Stimulated activated CD4-positive, alpha-beta T cell treated with anti-CD3 and anti-CD28 coated beads, Interleukin-2, amount 100 ng/mL, for 4 hours (primary cell): ENCODE data around the gene IQCE.

Experiments used
- DNase-seq: peaks from one replicate; pipeline ENCODE4 v3.0.0-alpha.2; 2020; ENCODE audit warnings: low read depth

IQCE gene

DNA sequence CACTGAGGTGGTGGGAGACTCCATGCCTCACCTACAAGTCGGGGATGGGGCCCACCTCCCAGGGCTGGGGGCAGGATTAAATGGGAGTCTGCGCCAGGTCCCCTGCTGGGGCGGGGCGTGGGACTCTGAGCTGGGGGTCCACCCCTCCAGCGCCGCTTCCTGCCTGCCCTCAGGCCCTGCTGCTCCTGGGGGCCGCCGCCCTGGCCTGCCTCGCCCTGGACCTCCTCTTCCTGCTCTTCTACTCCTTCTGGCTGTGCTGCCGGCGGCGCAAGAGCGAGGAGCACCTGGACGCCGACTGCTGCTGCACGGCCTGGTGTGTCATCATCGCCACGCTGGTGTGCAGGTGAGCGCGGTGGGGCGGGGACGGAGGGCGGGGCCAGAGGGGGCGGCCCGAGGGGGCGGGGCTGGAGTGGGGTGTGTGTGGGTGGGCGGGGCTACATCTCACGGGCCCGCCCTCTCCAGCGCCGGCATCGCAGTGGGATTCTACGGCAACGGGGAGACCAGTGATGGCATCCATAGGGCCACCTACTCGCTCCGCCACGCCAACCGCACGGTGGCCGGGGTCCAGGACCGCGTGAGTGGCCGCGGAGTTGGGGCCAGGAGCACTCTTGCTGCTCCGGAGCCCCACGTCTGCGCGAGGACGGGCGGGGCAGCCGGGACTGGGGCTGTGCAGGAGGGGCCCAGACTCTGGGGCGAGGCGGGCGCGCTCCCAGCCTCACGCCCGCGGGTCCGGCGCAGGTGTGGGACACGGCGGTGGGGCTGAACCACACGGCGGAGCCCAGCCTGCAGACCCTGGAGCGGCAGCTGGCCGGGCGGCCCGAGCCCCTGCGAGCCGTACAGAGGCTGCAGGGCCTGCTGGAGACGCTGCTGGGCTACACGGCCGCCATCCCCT is 88.1 kb downstream of the IQCE start:
- DNase-seq, result no peak

DNA sequence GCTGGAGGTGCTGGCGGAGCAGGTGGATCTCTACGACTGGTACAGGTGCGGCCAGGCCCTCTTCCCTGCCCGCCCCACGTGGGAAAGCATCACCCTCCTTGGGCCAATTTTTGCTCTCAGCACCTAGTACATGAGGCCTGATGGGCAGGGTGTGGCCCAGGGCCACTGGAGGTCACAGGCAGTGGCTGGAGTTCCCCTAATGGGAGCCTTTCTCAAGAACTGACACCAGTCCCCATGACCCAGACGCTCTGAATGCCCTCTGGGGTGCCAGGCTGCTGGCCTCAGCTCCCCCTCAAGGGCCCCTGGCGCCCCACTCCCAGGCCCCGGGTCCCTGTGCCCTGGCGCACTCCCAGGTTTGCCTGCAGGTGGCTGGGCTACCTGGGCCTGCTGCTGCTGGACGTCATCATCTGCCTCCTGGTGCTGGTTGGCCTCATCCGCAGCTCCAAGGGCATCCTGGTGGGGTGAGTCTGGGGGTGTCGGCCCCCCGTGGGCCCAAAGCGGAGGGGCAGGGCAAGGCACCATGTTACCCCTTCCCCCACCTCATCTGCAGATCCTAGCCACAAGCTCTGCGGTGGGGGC is 88.9 kb downstream of the IQCE start:
- no peak for DNase-seq

DNA sequence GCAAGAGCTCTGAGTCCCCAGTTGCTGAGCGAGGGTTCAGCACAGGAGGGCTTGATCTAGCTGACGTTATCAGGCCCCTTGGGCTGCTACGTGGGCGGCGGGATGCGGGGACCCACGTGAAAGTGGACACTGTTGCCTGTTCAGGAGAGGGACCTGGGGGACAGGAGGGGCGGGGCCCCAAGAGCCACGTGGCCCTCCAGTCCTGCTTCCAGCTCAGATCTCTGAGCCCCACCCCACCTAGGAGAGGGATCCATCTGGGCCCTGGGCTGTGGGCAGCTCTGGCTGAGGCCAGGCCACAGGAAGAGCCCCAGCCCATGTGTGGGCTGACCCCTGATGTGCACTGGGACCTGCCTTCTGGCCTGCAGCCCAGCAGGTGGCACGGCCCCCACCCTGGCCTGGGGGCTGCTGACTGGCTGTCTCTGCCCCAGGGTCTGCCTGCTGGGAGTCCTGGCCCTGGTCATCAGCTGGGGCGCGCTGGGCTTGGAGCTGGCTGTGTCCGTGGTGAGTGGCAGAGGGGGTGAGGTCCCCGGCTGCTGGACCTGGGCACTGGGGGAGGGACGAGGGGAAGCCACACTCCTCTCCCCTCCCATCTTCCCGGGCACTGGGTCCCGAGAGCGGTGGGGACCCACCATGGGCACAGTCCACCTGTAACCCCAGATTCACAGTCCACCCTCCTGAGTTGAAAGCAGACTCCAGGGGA is 90.5 kb downstream of the IQCE start:
- no peak for DNase-seq

DNA sequence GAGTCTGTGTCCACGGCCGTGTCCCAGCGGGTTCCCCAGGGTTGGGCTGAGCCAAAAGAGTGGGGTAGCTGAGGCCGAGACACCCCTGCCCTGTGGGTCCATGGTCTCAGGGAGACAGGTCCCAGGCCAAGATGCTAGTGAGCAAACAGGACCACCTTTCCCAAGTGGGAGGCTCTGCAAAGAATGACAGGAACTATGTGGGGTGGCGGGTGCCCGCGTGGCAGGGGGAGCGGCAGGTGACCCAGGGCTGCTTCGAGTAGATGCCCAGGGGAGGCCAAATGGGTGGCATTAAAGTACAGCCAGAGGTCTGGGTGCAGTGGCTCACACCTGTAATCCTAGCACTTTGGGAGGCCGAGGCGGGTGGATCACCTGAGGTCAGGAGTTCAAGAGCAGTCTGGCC is 91.2 kb downstream of the IQCE start:
- no peak for DNase-seq

DNA sequence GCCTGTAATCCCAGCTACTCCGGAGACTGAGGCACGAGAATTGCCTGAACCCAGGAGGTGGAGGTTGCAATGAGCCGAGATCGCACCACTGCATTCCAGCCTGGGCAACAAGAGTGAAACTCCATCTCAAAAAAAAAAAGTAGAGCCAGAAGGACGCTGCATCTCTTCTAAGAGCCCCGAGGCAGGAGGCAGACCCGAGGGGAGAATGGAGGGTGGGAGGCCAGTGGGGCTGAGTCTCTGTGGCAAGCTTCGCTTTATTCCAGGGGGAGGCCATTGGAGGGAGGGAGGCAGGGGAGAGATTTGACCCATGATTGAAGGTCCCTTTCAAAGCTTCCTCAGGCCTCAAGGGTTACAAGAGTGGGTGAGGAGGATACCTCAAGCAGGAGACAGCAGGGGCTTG is 91.7 kb downstream of the IQCE start:
- DNase-seq, result no peak

DNA sequence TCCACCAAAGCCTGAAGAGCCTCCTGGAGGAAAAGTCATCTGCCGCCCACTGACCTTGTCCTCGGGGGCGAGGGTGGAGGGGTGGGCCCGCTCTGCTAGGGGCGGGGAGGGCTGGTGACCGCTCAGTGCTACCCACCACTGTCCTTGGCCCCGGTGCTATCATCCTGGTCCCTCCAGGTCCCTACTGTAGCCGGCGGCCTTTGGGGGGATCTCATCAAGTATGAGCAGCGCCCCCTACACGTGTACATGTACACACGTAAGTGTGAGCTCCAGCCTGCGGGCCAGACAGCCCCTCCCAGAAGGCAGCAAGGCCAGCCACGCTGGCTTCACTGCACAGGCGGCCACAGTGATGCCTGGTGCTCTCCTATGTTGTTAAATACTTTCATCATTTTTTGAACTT is 92.6 kb downstream of the IQCE start:
- no peak for DNase-seq

DNA sequence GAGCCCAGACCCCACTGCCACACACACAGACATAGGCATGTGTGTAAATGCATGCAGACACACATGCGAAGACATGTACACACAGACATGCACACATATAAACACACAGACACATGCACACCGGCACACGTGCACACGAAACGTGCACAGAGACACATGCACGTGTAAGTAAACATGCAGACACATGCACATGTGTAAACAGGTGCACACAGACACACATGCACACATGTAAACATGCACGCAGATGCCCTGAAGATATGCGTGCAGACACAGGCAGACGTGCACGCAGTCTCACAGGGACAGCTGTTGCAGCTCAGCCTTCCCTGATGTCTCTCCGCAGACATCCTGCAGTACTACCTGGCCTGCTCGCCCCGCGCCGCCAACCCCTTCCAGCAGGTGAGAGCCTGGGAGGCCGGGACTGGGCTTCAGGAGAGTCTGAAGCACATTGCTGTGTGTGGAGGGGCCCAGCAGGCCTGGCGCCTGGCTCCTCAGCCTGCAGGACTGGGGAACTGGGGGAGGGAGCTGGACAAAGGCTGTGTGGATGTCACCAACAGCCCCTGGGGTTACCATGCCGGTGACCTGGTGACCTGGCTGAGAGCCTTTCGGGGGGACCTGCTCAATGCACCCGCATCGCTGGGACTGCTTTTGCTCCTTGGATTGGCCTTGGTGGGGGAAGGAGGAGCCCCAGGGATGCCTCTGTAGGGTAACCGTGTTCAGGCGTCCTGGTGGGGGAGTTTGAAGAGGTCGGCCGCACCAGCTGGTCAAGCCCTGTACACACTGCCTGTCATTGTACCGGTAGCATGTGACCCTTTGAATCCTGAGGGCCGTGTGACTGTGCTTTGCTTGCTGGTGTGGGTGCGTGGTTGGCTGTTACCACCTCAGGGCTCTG is 93.3 kb downstream of the IQCE start:
- DNase-seq, result no peak

DNA sequence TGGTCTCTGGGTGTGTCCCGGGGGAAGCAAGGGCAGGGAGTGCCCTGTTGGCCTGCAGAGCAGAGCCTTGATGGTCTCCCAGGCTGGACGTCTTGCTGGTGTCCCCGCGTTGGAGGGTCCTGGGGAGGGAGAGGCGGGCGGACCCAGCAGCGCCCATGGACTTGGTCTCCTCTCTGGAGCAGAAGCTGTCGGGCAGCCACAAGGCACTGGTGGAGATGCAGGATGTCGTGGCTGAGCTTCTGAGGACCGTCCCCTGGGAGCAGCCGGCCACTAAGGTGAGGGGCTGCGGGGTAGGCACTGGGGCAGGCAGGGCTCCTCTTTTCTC is 93.9 kb downstream of the IQCE start:
- no peak for DNase-seq

DNA sequence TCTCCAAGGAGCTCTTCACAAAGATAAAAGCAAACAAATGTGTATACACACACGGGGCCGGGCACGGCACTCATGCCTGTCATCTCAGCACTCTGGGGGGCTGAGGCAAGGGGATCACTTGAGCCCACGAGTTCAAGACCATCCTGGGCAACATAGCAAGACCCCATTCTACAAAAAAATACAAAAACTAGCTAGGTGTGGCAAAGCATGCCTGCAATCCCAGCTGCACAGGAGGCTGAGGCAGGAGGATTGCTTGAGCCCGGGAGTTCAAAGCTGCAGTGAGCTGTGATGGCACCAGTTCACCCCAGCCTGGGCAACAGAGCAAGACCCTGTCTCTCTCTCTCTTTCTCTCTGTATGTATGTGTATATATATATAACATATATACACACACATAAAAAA is 95.3 kb downstream of the IQCE start:
- DNase-seq, result no peak

DNA sequence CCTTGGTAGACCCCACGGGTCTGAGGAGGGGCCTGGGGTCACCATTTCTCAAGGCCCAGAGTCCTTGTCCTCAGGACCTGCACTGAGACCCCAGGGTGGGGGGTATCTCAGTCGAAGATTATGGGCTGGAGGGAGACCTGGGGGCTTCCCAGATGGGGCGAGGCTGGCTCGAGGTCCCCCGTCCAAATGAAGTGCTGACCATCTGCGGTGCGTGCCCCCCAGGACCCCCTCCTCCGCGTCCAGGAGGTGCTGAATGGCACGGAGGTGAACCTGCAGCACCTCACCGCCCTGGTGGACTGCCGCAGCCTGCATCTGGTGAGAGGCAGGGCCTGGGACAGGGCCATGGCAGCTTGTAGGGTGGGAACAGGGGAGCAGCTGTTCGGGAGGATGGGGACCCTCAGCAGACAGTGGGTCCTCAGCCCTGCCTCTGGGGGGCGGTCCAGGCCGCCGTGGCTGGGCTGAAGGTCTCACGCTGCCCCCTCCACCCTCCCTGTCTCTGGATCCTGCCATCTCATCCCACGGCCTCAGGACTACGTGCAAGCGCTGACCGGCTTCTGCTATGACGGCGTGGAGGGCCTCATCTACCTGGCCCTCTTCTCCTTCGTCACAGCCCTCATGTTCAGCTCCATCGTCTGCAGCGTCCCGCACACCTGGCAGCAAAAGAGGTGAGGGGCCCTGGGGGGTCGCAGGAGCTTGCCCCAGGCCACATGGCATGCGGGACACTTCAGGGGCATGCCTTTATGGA is 97.3 kb downstream of the IQCE start:
- no peak for DNase-seq

DNA sequence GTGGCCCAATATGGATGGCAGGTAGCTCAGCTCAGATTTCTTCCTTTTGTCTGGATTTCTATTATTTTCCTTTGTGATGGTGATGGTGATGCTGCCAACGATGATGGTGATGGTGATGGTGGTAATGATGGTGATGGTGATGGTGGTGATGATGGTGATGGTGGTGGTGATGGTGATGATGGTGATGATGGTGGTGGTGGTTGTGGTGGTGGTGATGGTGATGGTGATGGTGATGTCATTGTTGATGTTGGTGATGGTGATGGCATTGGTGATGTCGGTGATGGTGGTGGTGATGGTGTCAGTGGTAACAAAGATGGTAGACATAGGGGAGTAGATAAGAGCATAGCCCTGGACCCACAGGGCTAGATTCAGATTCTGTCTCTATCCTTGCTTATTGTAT is 98.4 kb downstream of the IQCE start:
- no peak for DNase-seq

DNA sequence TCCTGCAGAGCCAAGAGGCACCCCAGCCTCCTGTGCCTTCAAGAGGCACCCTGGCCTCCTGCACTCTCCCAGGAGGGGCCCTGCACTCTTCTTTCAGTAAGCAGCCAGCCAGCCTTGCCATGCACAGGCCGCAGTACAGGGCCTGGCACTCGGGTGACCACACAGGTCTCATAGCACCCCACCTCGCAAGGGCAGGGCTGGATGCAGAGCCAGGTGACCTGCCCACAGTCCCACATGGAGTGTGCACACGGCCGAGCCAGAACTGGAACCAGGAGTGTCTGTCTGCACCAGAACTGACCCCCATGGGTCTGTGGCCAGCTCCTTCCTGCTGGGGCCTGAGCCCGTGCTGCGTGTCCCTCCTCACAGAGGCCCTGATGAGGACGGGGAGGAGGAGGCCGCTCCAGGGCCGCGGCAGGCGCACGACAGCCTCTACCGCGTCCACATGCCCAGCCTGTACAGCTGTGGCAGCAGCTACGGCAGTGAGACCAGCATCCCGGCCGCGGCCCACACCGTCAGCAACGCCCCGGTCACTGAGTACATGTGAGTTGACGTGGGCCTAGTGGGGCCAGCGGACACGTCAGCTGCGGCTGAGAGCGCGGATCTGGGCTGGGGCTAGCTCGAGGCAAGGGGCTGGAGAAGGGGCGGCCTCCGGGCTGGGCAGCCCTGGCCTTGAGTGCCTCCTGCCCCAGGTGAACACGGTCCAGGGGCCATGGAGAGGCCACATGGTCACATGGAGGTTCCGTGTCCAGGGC is 99.3 kb downstream of the IQCE start:
- DNase-seq, result no peak

DNA sequence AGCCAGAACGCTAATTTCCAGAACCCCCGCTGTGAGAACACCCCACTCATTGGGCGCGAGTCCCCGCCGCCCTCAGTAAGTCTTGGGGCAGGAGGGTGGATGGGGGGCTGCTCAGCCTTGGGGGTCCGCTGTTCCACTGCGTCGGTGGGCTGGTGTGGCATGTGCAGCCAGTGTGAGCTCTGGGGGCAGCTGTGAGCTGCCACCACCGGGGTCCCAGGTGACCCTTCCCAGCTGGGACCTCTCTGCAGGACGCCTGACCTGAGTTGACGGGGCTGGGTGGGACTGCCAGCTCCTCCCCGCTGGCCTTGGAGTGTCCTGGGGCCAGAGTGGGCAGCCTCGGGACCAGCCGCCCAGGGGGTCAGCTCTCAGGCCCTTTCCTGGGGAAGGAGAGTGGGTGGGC is 100.2 kb downstream of the IQCE start:
- no peak for DNase-seq

DNA sequence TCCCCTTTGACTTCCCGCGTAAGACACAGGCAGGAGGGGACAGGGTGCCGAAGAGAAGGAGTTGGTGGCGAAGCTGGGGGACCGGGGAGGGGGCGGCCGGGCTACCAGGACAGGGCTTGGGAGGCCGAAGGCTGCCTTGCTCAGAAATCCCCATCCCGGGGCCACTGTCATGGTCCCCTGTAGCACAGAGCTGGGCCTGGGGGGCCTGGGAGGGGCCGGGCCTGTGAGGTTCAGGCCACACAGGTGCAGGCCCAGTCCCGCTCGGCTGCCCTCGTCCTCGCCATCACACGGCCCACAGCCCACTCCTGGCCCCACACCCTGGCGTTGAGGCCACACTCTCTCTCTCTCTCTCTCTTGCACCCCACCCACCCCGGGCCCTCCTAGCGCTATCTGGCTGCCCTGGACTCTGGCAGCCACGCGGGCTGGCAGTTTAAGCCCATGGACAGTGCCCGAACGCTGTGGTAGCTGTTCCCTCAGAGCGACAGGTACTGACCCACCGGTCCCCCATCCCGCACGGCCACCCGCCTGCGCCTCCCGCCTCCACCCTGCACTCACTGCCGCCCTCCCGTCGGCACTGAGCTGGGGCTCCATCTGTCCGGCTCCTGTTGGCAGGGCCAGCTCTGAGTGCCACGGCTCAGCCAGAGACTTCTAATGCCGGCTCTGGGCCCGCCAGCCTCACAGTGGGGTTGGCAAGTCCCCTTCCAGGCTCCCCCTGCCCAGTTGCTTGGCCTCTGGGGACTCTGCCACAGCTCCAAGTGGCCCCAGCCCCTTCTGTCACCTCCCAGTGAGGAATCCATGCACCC is 101.0 kb downstream of the IQCE start:
- DNase-seq, result no peak

DNA sequence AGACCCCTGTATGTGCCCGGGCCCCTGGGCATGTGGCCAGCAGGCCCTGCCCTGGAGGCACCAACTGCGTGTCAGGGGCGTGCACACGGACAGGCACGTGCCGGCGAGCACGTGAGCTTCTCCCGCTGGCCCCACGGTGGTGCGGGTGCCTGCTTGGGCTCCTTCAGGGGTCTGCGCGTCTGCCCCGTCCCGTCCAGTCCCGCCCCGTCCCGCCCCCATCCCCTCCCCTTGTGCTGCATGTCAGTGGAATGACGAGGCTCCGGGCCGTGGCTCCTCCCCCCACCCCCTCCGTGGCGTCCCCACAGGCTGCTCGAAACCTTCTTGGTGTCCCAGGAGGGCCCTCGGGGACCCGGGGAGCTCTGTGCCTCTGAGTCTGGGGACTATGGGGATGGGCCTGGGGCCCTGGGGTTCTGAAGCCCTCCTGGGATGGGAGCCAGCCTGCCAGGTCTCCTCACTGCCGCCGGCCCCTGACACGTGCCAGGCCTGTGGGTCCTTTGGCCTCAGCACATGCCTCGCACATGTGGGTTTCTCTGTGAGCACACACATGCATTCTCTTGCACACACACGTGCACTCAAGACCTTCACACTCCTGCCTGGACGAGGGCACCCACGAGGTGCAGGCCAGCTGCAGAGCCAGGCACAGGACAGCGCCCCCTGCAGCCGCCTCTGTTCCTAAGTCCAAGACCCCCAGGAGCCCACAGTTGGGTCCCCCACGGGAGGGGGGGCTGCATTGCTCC is 101.7 kb downstream of the IQCE start:
- no peak for DNase-seq

DNA sequence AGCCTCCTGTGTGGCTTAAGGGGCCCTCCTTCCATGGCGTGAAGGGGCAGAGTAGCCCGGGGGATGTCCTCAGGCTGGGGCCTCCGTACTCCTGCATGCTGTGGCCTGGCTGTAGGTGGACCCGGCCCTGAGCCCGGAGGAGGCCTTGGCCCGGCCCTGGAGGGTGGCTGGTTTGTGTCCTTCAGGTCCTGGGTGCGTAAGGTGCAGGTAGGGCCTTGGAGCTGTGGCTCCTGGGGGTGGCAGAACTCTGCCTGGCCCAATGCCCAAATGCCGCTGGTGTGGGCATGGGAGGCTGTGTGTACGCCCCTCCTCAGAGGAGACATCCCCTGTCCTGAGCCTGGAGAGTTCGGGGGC is 102.3 kb downstream of the IQCE start:
- DNase-seq, result no peak

DNA sequence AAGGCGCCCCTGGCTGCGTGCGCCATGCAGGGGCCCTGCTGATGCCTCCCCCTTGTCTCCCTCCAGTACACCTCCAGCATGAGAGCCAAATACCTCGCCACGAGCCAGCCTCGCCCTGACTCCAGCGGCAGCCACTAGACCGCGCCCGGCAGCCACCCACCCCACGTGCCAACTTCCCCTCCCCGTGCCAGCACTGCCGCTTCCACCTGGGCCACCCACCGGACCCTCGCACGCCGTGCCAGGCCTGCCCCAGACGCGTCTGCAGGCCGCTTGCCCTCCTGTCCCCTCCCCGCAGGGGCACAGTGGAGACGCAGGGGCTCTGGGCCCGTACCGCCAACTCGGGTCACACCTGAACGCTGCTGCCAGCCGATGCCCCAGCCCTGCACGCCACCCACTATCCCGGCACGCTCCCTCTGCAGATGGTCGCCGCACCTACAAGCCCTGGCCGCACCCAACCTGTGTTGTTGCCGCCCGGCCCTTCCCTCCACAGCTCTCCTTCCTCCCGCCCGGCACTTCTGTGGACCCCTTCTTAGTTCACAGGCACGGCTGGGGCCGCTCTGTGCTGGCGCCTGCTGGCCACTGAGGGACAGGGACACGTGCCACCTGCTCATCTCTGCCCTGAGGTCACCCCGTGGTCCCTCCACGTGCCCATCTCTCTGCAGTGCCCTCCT is 103.0 kb downstream of the IQCE start:
- no peak for DNase-seq

DNA sequence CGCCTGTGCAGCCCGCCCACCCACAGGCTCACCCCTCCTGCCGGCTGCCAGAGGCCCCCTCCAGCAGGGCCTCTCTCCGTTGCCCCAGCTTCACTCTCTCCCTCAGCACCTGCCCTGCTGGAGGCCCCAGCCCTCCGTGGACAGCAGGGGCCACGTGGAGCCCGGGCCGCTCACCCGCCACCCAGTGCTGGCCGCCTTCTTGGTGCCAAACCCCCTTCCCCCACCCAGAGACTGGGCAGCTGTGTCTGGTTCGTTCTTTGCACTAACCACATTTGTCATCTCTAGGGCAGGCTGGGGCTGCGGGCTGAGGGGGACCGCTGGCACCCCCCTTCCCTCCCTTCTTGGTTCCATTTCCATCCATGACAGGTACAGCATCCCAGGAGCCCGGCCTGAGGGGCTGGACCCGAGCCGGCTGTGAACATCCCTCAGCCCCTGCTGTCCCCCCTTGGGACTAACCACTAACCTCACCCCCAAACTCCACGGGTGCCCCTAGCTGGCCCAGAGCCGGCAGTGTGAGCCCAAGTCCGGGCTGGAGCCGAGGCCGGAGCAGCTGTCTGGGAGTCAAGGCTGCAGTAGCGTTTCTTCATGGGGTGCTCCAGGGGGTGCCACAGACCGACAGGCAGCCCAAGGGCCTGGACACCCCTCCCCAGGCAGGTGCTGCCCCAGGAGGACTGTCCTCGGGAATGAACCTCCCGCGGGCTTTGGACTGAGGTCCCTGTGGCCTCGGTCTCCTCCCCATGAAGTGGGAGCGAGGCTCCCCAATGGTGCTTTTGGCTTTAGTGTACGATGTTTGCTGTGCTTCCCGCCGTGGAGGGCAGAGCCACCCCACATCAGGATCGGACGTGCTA is 103.7 kb downstream of the IQCE start:
- DNase-seq, result no peak
